Uterus (tissue), 4 donors: ENCODE measurements around the gene FYN. TPM values are rescaled to one million over a fixed set of nuclear protein-coding genes. Genes with fewer than 3 reads are reported as not detected.

Experiments used
- DNase-seq, 2 donors: peaks; one replicate each; pipeline ENCODE4 v3.0.0-alpha.2; 2019 to 2020
- H3K27ac ChIP-seq, 2 donors: fragments of 200-600 bp; sonication (generic); 1 replicate in 1 of 2; 2 replicates in 1 of 2; pipeline ENCODE4 v1.5.1; 2016 to 2018
- H3K27me3 ChIP-seq, 2 donors: fragments of 200-600 bp; sonication (generic); one replicate each; pipeline ENCODE4 v1.5.1; 2018 to 2019; ENCODE audit warnings: control low read depth in 1 of 2
- H3K36me3 ChIP-seq, 2 donors: fragments of 200-600 bp; sonication (generic); one replicate each; pipeline ENCODE4 v1.5.1; 2019; ENCODE audit warnings: control low read depth in 1 of 2
- H3K4me1 ChIP-seq, 2 donors: fragments of 200-600 bp; sonication (generic); one replicate each; pipeline ENCODE4 v1.5.1; 2018 to 2019; ENCODE audit warnings: control low read depth in 1 of 2
- H3K4me3 ChIP-seq, 2 donors: fragments of 200-600 bp; sonication (generic); 1 replicate in 1 of 2; 2 replicates in 1 of 2; pipeline ENCODE4 v1.5.1; 2018 to 2019; ENCODE audit warnings: mild to moderate bottlenecking in 1 of 2
- H3K9me3 ChIP-seq, 2 donors: fragments of 200-600 bp; sonication (generic); one replicate each; pipeline ENCODE4 v1.5.1; 2019; ENCODE audit warnings: control low read depth in 1 of 2
- CTCF ChIP-seq, 4 experiments: fragments of 200-600 bp in 2 of 4; fragments of 450-650 bp in 2 of 4; sonication (generic) in 2 of 4; IDR thresholded peaks; one replicate each; pipeline ENCODE4 v1.5.1; 2016 to 2019; ENCODE audit warnings: antibody characterized with exemption in 4 of 4, mild to moderate bottlenecking in 2 of 4, moderate library complexity in 1 of 4
- POLR2A ChIP-seq, 2 donors: fragments of 450-650 bp; IDR thresholded peaks; one replicate each; pipeline ENCODE4 v1.6.1; 2016; ENCODE audit warnings: antibody characterized with exemption in 2 of 2, mild to moderate bottlenecking in 1 of 2, moderate library complexity in 1 of 2
- intact Hi-C: fragments of 100-400 bp; cut with DNase I; formaldehyde crosslinking; loops from one replicate; pipeline ENCODE4 v1.15.1; 2023; ENCODE audit warnings: low total_unique reads
- total RNA-seq, 4 donors: library from RNA; depleted of rRNA in 3 of 4; stranded (reverse); fragments of >200 nt in 3 of 4; gene quantifications; one replicate each; pipeline versions ENCODE4 v1.1.0 to v1.2.4, GENCODE V29; 2014 to 2023
- donor health status: DM: yes; HTN: yes; CAD: no.

Gene FYN
- total RNA-seq, 4 donors from 2014 or later = 50.7 to 208 (median 135) TPM

DNA sequence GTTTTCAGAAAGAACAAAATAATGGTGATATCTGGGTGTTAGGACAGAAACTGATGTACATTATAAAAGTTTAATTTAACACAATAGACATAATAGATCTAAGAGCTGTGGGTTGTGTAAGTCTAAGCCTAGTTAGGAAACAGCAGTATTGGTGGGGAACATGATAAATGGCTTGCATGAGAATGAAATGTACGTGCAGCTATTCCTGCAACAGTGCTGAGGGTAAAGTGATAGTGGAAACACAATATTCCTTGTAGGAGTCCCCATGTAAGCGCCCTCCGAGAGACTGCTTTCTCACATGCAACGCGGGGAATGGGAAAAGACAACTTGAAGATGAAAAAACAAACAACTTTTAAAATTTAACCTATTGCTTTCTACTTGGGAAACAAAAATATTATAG is 171.0 kb downstream of the FYN start:
- intact Hi-C loops = no loop called here
- Histone ChIP-seq H3K9me3 (no peaks in the 10 kb centered on the region), H3K36me3 (no peaks in the 10 kb centered on the region), H3K27me3 (no peaks in the 10 kb centered on the region), H3K4me3 (no peak overlapping the region), H3K27ac (peak overlapping the region in 1 of 2 donors; percentile 44), H3K4me1 (no peaks in the 10 kb centered on the region)
- no peak for DNase-seq
- no peak for TF ChIP-seq POLR2A (IDR thresholded peaks at IDR 0.05)
- TF ChIP-seq CTCF (IDR thresholded peaks at IDR 0.05) = no peak

DNA sequence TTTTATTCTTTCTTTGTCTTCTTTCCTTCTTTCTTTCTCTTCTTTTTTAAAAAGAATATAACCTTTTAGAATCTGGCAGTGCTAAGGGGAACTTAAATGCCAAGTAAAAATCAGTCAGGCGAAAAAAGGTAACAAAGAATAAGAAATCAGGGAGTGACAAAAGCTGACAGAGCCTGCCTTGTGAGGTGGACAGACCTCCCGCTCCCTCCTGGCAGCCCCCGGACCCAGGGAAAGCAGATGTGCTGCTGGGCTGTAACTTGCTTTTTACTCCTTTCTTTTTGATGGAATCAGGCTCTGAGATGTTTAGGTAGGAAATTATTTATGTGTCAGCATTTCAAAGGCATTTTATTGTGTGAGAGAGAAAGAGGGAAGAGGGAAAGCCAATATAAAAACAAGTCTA is 172.1 kb downstream of the FYN start:
- Histone ChIP-seq H3K9me3 (no peaks in the 10 kb centered on the region), H3K4me1 (no peaks in the 10 kb centered on the region), H3K27ac (peak overlapping the region; percentile 25 to 44), H3K36me3 (no peaks in the 10 kb centered on the region), H3K4me3 (no peak overlapping the region), H3K27me3 (no peaks in the 10 kb centered on the region)
- intact Hi-C loops = no loop called here
- no peak for DNase-seq
- TF ChIP-seq CTCF (IDR thresholded peaks at IDR 0.05) (no peak), POLR2A (IDR thresholded peaks at IDR 0.05) (no peak)

GRCh38 chr6:111700135-111700690 is 173.0 kb downstream of the FYN start:
- H3K27ac ChIP-seq = peak overlapping the region in 1 of 2 donors; percentile 17
- DNase-seq = no peak
- no peaks in the 10 kb centered on the region for H3K27me3 ChIP-seq
- no peaks in the 10 kb centered on the region for H3K9me3 ChIP-seq
- intact Hi-C loops = no loop called here
- no peak overlapping the region for H3K4me3 ChIP-seq
- no peaks in the 10 kb centered on the region for H3K36me3 ChIP-seq
- TF ChIP-seq CTCF (IDR thresholded peaks at IDR 0.05) = no peak
- no peak for TF ChIP-seq POLR2A (IDR thresholded peaks at IDR 0.05)
- H3K4me1 ChIP-seq = peaks cover 0 to 5% of the 10 kb centered on the region in 2 donors

GRCh38 chr6:111699123-111699522 is 174.1 kb downstream of the FYN start:
- Histone ChIP-seq H3K4me3 (no peak overlapping the region), H3K27me3 (no peaks in the 10 kb centered on the region), H3K4me1 (peaks cover 0 to 6% of the 10 kb centered on the region in 2 donors), H3K27ac (no peak overlapping the region), H3K36me3 (no peaks in the 10 kb centered on the region), H3K9me3 (no peaks in the 10 kb centered on the region)
- intact Hi-C loops = no loop called here
- DNase-seq = no peak
- TF ChIP-seq POLR2A (IDR thresholded peaks at IDR 0.05) (no peak), CTCF (IDR thresholded peaks at IDR 0.05) (no peak)

- DNase-seq = no peak
- intact Hi-C loops = no loop called here
- no peak for TF ChIP-seq CTCF (IDR thresholded peaks at IDR 0.05)
- no peak for TF ChIP-seq POLR2A (IDR thresholded peaks at IDR 0.05)
- Histone ChIP-seq H3K27ac (peak overlapping the region in 1 of 2 donors; percentile 87), H3K9me3 (no peaks in the 10 kb centered on the region), H3K4me1 (peaks cover 0 to 6% of the 10 kb centered on the region in 2 donors), H3K27me3 (no peaks in the 10 kb centered on the region), H3K4me3 (no peak overlapping the region), H3K36me3 (no peaks in the 10 kb centered on the region)
Observed at GRCh38 chr6:111696814-111697213, 176.4 kb downstream of the FYN start.
